IMR-90 (cell line): Measurements from ENCODE around the gene LIAS.

Experiments
- FOS ChIP-seq: fragments of 150-350 bp; IDR thresholded peaks from 2 replicates; pipeline ENCODE4 v1.6.1; 2016; ENCODE audit warnings: low read depth, low read length
- TF ChIP-seq, protein P1 (sequence below): conservative IDR thresholded peaks from 2 replicates; pipeline ENCODE4 v1.5.1; 2012; ENCODE audit warnings: mild to moderate bottlenecking, low read depth, low read length, improper control_type of control experiment

GRCh38 chr4:39526765-39527295, 68.0 kb downstream of the LIAS start:
- TF ChIP-seq FOS: no peak
- TF ChIP-seq, protein P1, sequence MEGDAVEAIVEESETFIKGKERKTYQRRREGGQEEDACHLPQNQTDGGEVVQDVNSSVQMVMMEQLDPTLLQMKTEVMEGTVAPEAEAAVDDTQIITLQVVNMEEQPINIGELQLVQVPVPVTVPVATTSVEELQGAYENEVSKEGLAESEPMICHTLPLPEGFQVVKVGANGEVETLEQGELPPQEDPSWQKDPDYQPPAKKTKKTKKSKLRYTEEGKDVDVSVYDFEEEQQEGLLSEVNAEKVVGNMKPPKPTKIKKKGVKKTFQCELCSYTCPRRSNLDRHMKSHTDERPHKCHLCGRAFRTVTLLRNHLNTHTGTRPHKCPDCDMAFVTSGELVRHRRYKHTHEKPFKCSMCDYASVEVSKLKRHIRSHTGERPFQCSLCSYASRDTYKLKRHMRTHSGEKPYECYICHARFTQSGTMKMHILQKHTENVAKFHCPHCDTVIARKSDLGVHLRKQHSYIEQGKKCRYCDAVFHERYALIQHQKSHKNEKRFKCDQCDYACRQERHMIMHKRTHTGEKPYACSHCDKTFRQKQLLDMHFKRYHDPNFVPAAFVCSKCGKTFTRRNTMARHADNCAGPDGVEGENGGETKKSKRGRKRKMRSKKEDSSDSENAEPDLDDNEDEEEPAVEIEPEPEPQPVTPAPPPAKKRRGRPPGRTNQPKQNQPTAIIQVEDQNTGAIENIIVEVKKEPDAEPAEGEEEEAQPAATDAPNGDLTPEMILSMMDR: no peak
